NK-92 (cell line): ENCODE data around the gene ZBTB33.

ENCODE experiments used
- DNase-seq: peaks from one replicate; lab custom pipeline; 2025; ENCODE audit not compliant: unreplicated experiment; lab: John Stamatoyannopoulos, UW

The ZBTB33 gene

DNA sequence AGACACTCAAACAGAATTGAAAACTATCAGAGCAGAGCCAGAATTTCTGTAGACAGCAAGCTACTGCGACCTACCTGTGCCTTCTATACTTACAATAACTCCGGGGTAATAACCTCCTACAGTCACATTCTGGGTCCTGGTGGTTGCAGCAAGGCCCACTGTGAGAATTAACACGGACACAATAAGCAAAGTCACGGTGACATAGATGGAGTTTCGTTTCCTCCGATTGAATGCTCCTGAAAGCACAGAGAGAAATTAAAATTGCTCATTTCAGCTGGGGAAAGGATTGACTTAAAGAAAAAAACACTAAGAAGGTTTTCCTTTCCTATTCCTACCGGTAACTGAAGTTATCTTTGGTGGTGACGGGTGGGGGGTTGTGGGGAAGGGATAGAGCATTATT is 53.6 kb downstream of the ZBTB33 start:
- no peak for DNase-seq

- DNase-seq: no peak
Measured at GRCh38 chrX:120305531-120306141, 55.0 kb downstream of the ZBTB33 start.

DNA sequence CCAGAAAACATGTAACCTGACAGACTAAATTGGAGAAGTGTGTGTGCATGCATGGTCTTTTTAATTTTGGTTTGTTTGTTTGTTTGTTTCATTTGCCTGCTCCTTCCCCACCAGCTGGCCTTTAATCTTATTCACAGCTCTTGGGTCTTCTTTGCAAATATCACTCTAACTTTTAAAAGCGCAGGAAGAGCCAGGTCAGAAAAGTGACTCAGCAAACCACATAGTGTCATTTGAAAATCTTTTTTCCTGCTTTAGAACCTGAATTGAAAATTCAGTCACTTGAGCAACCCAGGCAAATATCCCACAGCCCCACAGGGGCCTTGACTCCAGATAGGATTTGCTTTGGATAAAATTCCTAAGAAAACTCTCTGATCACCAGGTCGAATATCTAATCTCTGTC is 56.0 kb downstream of the ZBTB33 start:
- no peak for DNase-seq
